RWPE2 (cell line): ENCODE measurements around the gene TMEM272.

Experiments used
- ATAC-seq: fragments of 200-7000 bp; cut with Tn5 transposase; 3 replicates; pipeline ENCODE4 v1.9.1; 2021; ENCODE audit warnings: low read depth
- DNase-seq: peaks from one replicate; pipeline ENCODE4 v3.0.0-alpha.2; 2020; ENCODE audit warnings: low spot score
- H3K27ac ChIP-seq: fragments of 450-650 bp; 2 replicates; pipeline ENCODE4 v1.5.1; 2017; ENCODE audit warnings: mild to moderate bottlenecking; ENCODE audit not compliant: poor library complexity, severe bottlenecking
- H3K27me3 ChIP-seq: fragments of 250-450 bp; sonication (Bioruptor Pico); 2 replicates; pipeline ENCODE4 v1.5.1; 2021; ENCODE audit warnings: mild to moderate bottlenecking, moderate library complexity; ENCODE audit not compliant: insufficient read depth, poor library complexity, severe bottlenecking
- H3K36me3 ChIP-seq: fragments of 250-450 bp; sonication (Bioruptor Pico); 2 replicates; pipeline ENCODE4 v1.5.1; 2020; ENCODE audit warnings: low read depth, mild to moderate bottlenecking, moderate library complexity
- H3K4me1 ChIP-seq: fragments of 250-450 bp; sonication (Bioruptor Pico); 2 replicates; pipeline ENCODE4 v1.5.1; 2021; ENCODE audit warnings: mild to moderate bottlenecking, moderate library complexity; ENCODE audit not compliant: insufficient read depth, poor library complexity, severe bottlenecking
- H3K4me3 ChIP-seq: fragments of 250-450 bp; sonication (Bioruptor Pico); 2 replicates; pipeline ENCODE4 v1.5.1; 2021; ENCODE audit warnings: mild to moderate bottlenecking, moderate library complexity; ENCODE audit not compliant: severe bottlenecking
- H3K9me3 ChIP-seq: fragments of 250-450 bp; sonication (Bioruptor Pico); 2 replicates; pipeline ENCODE4 v1.5.1; 2021; ENCODE audit warnings: mild to moderate bottlenecking, moderate library complexity; ENCODE audit not compliant: severe bottlenecking
- CTCF ChIP-seq: fragments of 450-650 bp; IDR thresholded peaks from one replicate; pipeline ENCODE4 v1.5.1; 2017; ENCODE audit warnings: mild to moderate bottlenecking, moderate library complexity; ENCODE audit not compliant: poor library complexity, severe bottlenecking

The TMEM272 gene

GRCh38 chr13:51873837-51874236 is 28.9 kb upstream of the TMEM272 start:
- TF ChIP-seq CTCF = no peak
- ATAC-seq (no peak), DNase-seq (no peak)
- Histone ChIP-seq H3K4me1 (no peaks in the 10 kb centered on the region), H3K27ac (no peak overlapping the region), H3K27me3 (no peaks in the 10 kb centered on the region), H3K9me3 (no peaks in the 10 kb centered on the region), H3K36me3 (no peaks in the 10 kb centered on the region), H3K4me3 (no peak overlapping the region)

GRCh38 chr13:51873117-51873798 is 28.3 kb upstream of the TMEM272 start:
- H3K36me3 ChIP-seq = no peaks in the 10 kb centered on the region
- ATAC-seq (no peak), DNase-seq (no peak)
- no peaks in the 10 kb centered on the region for H3K9me3 ChIP-seq
- H3K4me3 ChIP-seq = no peak overlapping the region
- TF ChIP-seq CTCF = no peak
- no peaks in the 10 kb centered on the region for H3K4me1 ChIP-seq
- H3K27me3 ChIP-seq = no peaks in the 10 kb centered on the region
- no peak overlapping the region for H3K27ac ChIP-seq

- H3K4me1 ChIP-seq = no peaks in the 10 kb centered on the region
- DNase-seq (no peak), ATAC-seq (no peak)
- H3K27ac ChIP-seq = no peak overlapping the region
- H3K27me3 ChIP-seq = no peaks in the 10 kb centered on the region
- TF ChIP-seq CTCF = no peak
- no peaks in the 10 kb centered on the region for H3K36me3 ChIP-seq
- no peak overlapping the region for H3K4me3 ChIP-seq
- no peaks in the 10 kb centered on the region for H3K9me3 ChIP-seq
These were observed 25.6 kb upstream of the TMEM272 start for GRCh38 chr13:51870616-51871015.

GRCh38 chr13:51869916-51870315 is 24.9 kb upstream of the TMEM272 start:
- no peak for ATAC-seq
- DNase-seq = no peak
- Histone ChIP-seq H3K36me3 (no peaks in the 10 kb centered on the region), H3K4me3 (no peak overlapping the region), H3K4me1 (no peaks in the 10 kb centered on the region), H3K9me3 (no peaks in the 10 kb centered on the region), H3K27ac (no peak overlapping the region), H3K27me3 (no peaks in the 10 kb centered on the region)
- TF ChIP-seq CTCF = no peak

- no peak overlapping the region for H3K27ac ChIP-seq
- TF ChIP-seq CTCF = no peak
- no peak for ATAC-seq
- H3K4me1 ChIP-seq = peaks cover under 1% of the 10 kb centered on the region
- no peaks in the 10 kb centered on the region for H3K36me3 ChIP-seq
- H3K4me3 ChIP-seq = no peak overlapping the region
- DNase-seq = no peak
- H3K27me3 ChIP-seq = no peaks in the 10 kb centered on the region
- H3K9me3 ChIP-seq = no peaks in the 10 kb centered on the region
These were observed 22.1 kb upstream of the TMEM272 start for GRCh38 chr13:51867062-51867461.
